Activated CD8-positive, alpha-beta memory T cell treated with anti-CD3 and anti-CD28 coated beads for 1 hour (primary cell): ENCODE results near the gene SLX4IP.

Experiments
- DNase-seq, 2 donors: peaks; one replicate each; pipeline ENCODE4 v3.0.0-alpha.2; 2020; ENCODE audit warnings: low read depth in 1 of 2; ENCODE audit errors: extremely low read depth in 1 of 2

SLX4IP gene

GRCh38 chr20:10427060-10427692 lies 7.9 kb upstream of the SLX4IP start:
- peak in 1 of 2 donors; percentile 17 for DNase-seq

- no peak for DNase-seq
These were observed 7.1 kb upstream of the SLX4IP start for GRCh38 chr20:10428008-10428407.

GRCh38 chr20:10429443-10429981 lies 5.6 kb upstream of the SLX4IP start:
- no peak for DNase-seq

- no peak for DNase-seq
These were observed 5.1 kb upstream of the SLX4IP start for GRCh38 chr20:10430000-10430466.

- no peak for DNase-seq
These were observed 4.4 kb upstream of the SLX4IP start for GRCh38 chr20:10430704-10431103.

GRCh38 chr20:10432079-10432478 lies 3.0 kb upstream of the SLX4IP start:
- DNase-seq: no peak

- no peak for DNase-seq
These were observed 2.0 kb upstream of the SLX4IP start for GRCh38 chr20:10433014-10433622.

GRCh38 chr20:10433623-10434466 lies 1.3 kb upstream of the SLX4IP start, which contains the start of gene MKKS:
MKKS (minus strand) TSS chr20:10434222; CDS start chr20:10413514, 20,708 bp downstream.
- DNase-seq: peak; percentile 65 to 73

GRCh38 chr20:10434467-10434831 lies 656 bp upstream of the SLX4IP start:
- peak; percentile 40 to 47 for DNase-seq

GRCh38 chr20:10436053-10436699 lies 1.1 kb downstream of the SLX4IP start:
- no peak for DNase-seq

- no peak for DNase-seq
These were observed 3.1 kb downstream of the SLX4IP start for GRCh38 chr20:10438217-10438616.

- no peak for DNase-seq
These were observed 8.8 kb downstream of the SLX4IP start for GRCh38 chr20:10443936-10444335.

GRCh38 chr20:10445758-10446157 lies 10.7 kb downstream of the SLX4IP start:
- DNase-seq: no peak

- peak in 1 of 2 donors; percentile 19 for DNase-seq
These were observed 11.9 kb downstream of the SLX4IP start for GRCh38 chr20:10447028-10447427.

- no peak for DNase-seq
These were observed 13.4 kb downstream of the SLX4IP start for GRCh38 chr20:10448270-10449156.

GRCh38 chr20:10449270-10449669 lies 14.2 kb downstream of the SLX4IP start:
- no peak for DNase-seq

- no peak for DNase-seq
These were observed 18.1 kb downstream of the SLX4IP start for GRCh38 chr20:10453241-10453640.

- no peak for DNase-seq
These were observed 19.1 kb downstream of the SLX4IP start for GRCh38 chr20:10454151-10454750.

- DNase-seq: no peak
These were observed 26.4 kb downstream of the SLX4IP start for GRCh38 chr20:10461495-10461894.
